Measurements from ENCODE around the gene EXOC3.

EXOC3 gene

DNA sequence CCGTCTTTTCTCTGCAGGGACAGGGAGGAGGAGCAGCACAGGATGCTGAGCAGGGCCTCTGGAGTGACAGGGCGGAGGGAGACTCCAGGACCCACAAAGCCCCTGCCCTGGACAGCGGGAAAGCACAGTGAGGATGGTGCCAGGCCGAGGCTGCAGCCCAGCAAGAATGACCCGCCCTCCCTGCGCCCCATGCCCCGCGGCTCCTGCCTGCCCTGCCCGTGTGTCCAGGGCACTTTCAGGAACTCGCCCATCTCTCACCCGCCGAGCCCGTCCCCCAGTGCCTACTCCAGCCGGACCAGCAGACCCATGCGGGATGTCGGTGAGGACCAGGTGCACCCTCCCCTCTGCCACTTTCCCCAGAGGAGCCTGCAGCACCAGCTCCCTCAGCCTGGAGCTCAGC, 9.1 kb upstream of the EXOC3 start:
- H3K27ac ChIP-seq: no peak overlapping the region
- TF ChIP-seq, protein P1, sequence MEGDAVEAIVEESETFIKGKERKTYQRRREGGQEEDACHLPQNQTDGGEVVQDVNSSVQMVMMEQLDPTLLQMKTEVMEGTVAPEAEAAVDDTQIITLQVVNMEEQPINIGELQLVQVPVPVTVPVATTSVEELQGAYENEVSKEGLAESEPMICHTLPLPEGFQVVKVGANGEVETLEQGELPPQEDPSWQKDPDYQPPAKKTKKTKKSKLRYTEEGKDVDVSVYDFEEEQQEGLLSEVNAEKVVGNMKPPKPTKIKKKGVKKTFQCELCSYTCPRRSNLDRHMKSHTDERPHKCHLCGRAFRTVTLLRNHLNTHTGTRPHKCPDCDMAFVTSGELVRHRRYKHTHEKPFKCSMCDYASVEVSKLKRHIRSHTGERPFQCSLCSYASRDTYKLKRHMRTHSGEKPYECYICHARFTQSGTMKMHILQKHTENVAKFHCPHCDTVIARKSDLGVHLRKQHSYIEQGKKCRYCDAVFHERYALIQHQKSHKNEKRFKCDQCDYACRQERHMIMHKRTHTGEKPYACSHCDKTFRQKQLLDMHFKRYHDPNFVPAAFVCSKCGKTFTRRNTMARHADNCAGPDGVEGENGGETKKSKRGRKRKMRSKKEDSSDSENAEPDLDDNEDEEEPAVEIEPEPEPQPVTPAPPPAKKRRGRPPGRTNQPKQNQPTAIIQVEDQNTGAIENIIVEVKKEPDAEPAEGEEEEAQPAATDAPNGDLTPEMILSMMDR (conservative IDR thresholded peaks at IDR 0.05): no peak
- TF ChIP-seq ZFX (IDR thresholded peaks at IDR 0.05): no peak

DNA sequence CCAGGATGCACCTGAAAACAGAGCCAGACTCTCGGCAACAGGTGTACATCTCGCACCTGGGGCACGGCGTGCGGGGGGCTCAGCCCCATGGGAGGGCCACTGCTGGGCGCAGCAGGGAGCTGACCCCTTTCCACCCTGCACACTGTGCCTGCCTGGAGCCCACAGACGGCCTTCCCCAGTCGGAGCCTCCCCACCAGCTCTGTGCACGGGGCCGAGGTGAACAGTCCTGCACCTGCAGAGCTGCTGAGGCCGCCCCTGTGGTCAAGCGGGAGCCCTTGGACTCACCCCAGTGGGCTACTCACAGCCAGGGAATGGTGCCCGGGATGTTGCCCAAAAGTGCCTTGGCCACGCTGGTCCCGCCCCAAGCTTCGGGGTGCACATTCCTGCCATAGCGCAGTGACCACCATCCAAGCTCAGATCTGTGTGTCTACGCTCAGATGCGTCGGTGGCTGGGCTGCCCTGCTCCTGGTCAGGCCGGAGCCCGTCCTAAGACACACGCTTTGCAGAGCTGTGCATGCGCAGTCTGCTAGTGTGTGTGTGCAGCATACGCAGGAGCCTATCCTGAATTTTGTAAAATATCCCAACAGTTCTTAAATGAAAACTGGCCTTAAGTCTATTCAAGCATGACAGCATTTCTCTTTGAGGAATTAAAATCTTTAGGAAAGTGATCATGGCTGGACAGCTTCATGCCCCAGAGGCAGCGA, 8.4 kb upstream of the EXOC3 start:
- no peak overlapping the region for H3K27ac ChIP-seq
- TF ChIP-seq ZFX (IDR thresholded peaks at IDR 0.05): no peak
- TF ChIP-seq, protein P1 (conservative IDR thresholded peaks at IDR 0.05): no peak

DNA sequence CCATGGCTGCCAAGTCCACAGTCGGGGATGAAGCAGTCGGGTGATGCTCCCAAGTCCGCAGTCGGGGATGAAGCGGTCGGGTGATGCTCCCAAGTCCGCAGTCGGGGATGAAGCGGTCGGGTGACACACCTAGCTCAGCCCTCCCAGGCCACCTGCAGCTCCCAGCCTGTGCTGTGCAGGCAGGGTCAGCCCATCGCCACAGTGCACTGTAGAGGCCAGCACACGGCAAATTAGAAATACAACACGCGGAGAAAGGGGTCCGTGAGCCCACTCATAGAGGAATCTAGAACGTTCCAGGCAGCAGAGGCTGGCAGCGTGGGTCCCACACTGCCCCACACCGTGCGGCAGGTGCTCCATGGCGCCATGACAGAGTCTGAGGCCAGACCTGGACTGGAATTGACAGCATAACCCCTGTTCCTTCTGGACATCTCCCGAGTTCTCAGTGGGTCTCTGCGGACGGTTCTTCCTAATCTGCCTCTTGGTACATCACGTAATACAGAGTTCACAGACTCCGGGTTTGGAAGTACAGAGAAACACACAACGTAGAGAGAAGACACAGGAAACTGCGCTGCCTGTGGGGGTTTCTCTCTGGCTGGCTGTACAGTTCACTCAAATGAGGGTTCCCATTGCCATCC, 7.7 kb upstream of the EXOC3 start:
- TF ChIP-seq, protein P1 (conservative IDR thresholded peaks at IDR 0.05): no peak
- no peak for TF ChIP-seq ZFX (IDR thresholded peaks at IDR 0.05)
- H3K27ac ChIP-seq: no peak overlapping the region

DNA sequence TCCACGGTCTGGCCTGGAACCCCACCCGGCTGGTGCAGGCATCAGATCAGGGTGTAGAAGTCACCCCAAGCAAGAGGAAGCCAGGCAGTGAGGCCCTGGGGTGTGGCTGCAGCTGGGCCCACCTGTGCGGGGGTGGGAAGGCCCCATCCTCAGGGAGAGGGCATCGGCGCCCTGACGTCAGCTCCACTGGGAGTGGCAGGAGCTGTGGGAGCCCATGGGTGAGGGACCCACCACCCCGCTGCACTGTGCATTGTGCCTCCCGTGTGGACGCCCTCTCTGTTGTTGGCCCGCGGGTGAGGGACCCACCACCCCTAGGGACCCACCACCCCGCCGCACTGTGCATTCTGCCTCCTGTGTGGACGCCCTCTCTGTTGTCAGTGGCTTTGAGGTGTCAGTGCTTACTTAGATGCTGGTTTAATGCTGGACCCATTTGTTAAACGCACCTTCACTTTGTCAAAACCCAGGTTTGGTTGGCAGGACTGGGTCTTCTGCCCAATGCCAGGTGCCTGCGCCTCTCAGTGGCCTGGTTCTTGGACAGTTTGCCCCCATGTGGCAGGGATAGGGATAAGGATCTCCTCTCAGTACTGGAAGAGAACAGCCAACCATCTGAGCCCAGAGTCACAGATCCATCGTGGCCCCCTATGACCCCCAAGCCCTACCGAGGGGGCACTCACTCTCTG, 6.9 kb upstream of the EXOC3 start:
- TF ChIP-seq ZFX (IDR thresholded peaks at IDR 0.05): no peak
- TF ChIP-seq, protein P1 (conservative IDR thresholded peaks at IDR 0.05): no peak; the same call in 1 of the 2 replicates
- no peak overlapping the region for H3K27ac ChIP-seq

DNA sequence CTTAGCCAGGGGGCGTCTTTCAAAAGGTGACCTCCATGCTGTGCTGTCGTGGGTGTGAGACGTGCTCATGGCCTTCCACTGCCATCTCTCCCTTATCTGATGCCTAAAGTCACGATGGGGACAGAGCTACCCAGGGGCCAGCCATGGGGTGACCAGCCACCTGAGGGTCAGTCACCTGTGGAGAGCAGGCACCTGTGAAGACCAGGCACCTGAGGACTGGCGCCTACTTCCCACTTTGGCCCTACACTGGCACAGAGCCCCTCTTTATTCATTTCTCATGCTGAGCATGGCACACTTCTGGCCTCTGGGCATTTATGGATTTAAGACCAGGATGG, 6.4 kb upstream of the EXOC3 start:
- TF ChIP-seq, protein P1 (conservative IDR thresholded peaks at IDR 0.05): no peak; the same call in 1 of the 2 replicates
- TF ChIP-seq ZFX (IDR thresholded peaks at IDR 0.05): no peak
- no peak overlapping the region for H3K27ac ChIP-seq

DNA sequence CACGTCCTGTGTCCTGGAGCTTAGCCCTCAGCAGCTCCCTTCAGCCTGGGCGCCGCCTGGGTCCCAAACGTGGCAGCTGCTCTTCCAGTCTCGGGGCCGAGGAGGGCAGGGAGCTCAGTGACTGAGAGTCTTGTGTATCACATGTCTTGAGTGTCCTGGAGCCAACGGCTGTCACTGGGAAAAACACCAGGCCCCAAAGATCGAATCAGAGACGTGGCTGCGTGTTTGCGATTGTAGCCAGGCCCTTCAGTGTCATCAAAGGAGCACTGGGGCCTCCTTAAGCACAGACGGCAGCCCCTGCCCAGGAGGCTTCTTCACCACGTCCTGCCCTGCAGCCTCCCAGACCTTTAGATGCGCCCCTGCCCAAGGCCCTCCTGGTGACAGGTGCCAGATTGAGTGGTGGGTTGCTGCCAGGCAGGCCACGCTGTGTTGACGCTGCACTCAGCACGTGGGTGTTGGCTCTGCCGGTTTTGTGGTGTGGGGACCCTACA, 5.7 kb upstream of the EXOC3 start:
- no peak overlapping the region for H3K27ac ChIP-seq

More for the DNA sequence above, 5.7 kb upstream of the EXOC3 start:
- TF ChIP-seq, protein P1 (conservative IDR thresholded peaks at IDR 0.05): no peak
- TF ChIP-seq ZFX (IDR thresholded peaks at IDR 0.05): no peak
